ENCODE data around the gene IGSF23. TPM values are rescaled to one million over a fixed set of nuclear protein-coding genes. Genes with fewer than 3 reads are reported as not detected.

IGSF23 gene
- total and polyA plus RNA-seq, 2 of the 13 experiments (the other 11 are each of a cell fraction or from before 2014, with no cell fraction given), result 2.3 to 8.8 TPM

GRCh38 chr19:44613295-44614178 is at the start of gene IGSF23 (continued):
- peak; percentile 39 for TF ChIP-seq AGO2 (optimal IDR thresholded peaks at IDR 0.05; ENCODE audit: low read depth, low read length)
- no peak for TF ChIP-seq ZSCAN22 (CRISPR knock-in tag; IDR thresholded peaks at IDR 0.05)
- TF ChIP-seq GMEB1 (CRISPR knock-in tag; IDR thresholded peaks at IDR 0.05; ENCODE audit: borderline replicate concordance), result no peak
- peak; percentile 19; the same call in 1 of the 2 replicates for TF ChIP-seq ZNF335 (CRISPR knock-in tag; IDR thresholded peaks at IDR 0.05)
- TF ChIP-seq MTA3 (CRISPR knock-in tag; IDR thresholded peaks at IDR 0.05), result no peak
- no peak for TF ChIP-seq ZBTB37 (CRISPR knock-in tag; IDR thresholded peaks at IDR 0.05)
- no peak for TF ChIP-seq TGIF2 (CRISPR knock-in tag; IDR thresholded peaks at IDR 0.05)
- TF ChIP-seq TRIM22 (IDR thresholded peaks at IDR 0.05), result no peak
- TF ChIP-seq ZNF503 (CRISPR knock-in tag; IDR thresholded peaks at IDR 0.05), result peak; percentile 47; the same call in 1 of the 2 replicates
- TF ChIP-seq MED13 (CRISPR knock-in tag; IDR thresholded peaks at IDR 0.05), result no peak
- TF ChIP-seq SP4 (CRISPR knock-in tag; IDR thresholded peaks at IDR 0.05), result no peak
- TF ChIP-seq GMEB2 (CRISPR knock-in tag; IDR thresholded peaks at IDR 0.05; ENCODE audit: low read depth), result no peak
- no peak; the same call in 1 of the 2 replicates for TF ChIP-seq ZNF441 (CRISPR knock-in tag; IDR thresholded peaks at IDR 0.05; ENCODE audit: borderline replicate concordance)
- TF ChIP-seq THAP8 (CRISPR knock-in tag; IDR thresholded peaks at IDR 0.05; ENCODE audit: borderline replicate concordance), result no peak
- peak; percentile 26; the same call in 1 of the 2 replicates for TF ChIP-seq ZNF331 (CRISPR knock-in tag; IDR thresholded peaks at IDR 0.05)
- TF ChIP-seq HNRNPK (IDR thresholded peaks at IDR 0.05; ENCODE audit: low read depth, low read length, poor library complexity, severe bottlenecking), result no peak
- TF ChIP-seq NFE2L2 (IDR thresholded peaks at IDR 0.05; ENCODE audit: low read length), result no peak
- no peak for TF ChIP-seq ZNF7 (CRISPR knock-in tag; IDR thresholded peaks at IDR 0.05)
- no peak for TF ChIP-seq THAP7 (CRISPR knock-in tag; IDR thresholded peaks at IDR 0.05)
- no peak for TF ChIP-seq ZNF713 (CRISPR knock-in tag; IDR thresholded peaks at IDR 0.05)
